COR-L47 (cell line): Measurements from ENCODE around the gene ACKR1.

ENCODE experiments used
- DNase-seq: peaks from one replicate; lab custom pipeline; 2025; lab: John Stamatoyannopoulos, UW

ACKR1 gene

DNA sequence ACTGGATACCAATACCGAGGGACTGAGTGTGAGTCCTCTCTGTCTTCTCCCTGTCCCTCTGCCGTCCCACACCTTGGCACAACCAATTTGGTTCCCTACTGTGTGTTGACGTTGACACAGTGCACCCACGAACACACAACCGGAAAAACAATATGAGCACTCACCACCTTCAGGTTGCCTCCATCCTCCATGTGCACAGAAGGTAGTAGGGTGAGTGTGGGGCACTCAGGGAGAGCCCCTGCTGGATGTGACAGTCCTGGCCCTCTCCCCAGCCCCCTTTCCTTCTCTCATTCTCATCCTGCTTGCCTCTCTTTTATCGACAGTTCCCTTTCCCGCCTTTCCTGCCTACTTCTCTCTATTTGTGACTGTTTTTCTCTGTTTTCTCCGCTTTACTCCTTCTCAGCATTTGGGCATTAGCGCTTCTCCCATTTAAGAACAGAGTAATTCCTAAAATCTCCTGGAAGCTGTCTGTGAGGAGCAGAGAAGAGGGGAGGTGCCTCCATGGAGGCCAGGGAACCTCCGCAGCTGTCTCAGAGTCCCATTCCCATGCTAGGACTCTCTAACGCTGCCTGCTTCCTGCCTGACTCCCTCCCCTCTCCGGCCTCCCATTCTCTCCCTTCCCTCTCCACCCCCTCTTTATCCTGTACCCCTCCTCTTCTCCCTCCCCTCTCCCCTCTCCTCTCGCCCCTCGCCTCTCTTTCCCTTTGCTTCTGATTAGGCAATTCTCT lies 16.9 kb upstream of the ACKR1 start:
- DNase-seq: no peak

DNA sequence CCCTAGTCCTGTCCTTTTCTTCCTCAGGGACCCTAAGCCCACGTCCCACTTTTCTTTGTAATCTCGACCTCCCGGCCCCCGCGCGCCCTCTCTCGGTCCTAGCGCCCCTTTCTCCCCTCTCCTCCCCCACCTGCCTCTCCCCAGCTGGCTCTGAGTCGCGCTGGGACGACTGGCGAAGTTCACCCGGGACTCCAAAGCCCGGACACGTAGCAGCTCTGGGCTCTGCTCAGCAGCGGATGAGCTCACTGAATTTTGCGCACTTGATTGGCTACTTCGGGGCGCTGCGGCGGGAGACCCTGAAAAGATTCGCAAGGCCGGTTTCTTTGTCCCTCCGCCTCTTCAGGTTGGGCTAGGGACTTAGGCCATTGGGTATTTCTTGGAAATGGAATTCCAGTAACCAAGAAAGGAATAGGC lies 16.3 kb upstream of the ACKR1 start:
- no peak for DNase-seq

DNA sequence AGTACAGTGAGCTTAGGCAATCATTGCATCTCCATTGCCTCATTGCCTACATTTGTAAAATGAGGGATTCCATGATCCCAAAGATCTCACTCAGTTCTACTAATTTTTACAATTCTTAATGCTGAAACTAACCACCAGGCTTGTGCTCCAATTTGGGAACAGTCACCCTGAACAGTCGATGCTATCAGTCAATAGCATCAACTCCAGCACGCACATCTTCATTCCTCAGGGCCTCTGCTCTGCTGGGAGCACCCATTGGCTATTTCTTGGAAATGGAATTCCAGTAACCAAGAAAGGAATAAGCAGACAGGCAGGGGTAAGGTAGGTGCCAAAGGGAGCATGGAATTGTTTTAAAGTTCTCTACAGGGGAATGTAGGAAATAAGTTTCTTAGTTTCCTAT lies 14.2 kb upstream of the ACKR1 start:
- DNase-seq: no peak

GRCh38 chr1:159196543-159196942 lies 8.1 kb upstream of the ACKR1 start:
- DNase-seq: no peak

DNA sequence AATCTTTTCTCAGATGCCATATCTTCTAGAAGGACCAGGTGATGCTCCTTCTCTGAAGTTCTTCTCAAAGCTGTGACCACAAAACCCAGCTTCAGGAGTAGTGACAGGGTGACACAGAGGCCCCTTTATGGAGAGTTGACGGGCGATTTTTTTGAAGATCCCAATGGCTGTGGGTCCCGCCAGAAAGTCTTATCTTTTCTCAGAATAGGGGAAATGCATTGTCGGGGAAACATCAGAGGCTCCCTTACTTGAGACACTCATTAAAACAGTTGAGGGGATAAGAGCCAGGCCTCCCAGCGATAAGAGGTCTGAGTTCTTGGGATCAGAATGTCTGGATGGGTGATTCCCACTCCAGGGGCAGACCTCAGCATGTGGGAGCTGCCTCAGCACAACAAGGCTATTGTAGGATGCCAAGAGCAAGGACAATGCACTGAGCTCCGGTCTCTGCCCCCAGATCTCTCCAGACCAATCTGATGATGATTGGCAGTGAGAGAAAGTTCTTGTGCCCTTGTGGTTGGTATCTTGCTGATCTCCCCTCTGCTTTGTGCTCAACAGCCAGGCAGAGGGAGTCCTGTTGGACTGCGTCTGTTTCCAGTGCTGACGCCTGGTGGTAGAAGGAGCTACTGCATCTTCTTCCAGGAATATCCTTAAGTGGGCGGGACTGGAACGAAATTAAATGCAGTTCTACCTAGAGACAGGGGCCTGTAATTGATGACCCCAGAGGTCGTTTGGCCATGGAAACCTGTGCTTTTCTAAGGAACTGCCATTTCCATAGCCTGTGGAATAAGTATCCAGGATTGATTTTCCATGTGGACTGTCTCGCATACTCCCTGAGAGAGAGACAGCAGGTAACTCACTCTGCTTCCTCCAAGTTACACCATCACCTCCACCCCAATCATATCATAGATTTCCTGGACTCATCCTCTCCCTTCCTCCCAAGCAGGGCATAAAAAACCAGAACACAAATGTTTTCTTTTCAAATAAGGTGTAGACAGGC lies 6.8 kb upstream of the ACKR1 start:
- DNase-seq: peak; percentile 19

DNA sequence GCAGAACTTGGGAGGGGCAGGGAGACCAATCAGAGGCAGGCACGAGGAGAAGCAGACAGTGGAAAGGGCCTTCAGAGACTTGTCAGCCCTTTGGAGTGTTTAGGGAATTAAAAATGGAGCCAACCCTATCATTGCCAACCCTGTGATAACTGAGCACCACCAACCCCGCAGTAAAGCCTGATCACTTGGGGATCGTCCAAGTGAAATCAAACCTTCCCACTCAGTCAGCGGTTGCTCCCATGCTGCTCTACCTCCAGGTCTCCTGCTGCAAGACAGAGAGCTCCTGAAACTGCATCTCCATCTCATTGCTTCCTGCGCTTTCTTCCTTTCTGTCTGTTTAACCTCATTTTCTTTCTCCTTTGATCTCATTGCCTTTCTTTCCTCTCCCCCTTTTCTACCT lies 4.8 kb upstream of the ACKR1 start:
- DNase-seq: no peak

DNA sequence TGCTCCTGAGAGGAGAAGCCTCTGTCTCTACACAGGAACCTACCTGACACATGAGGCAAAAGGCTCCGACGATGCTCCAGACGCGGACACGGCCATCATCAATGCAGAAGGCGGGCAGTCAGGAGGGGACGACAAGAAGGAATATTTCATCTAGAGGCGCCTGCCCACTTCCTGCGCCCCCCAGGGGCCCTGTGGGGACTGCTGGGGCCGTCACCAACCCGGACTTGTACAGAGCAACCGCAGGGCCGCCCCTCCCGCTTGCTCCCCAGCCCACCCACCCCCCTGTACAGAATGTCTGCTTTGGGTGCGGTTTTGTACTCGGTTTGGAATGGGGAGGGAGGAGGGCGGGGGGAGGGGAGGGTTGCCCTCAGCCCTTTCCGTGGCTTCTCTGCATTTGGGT lies 3.9 kb upstream of the ACKR1 start:
- no peak for DNase-seq

DNA sequence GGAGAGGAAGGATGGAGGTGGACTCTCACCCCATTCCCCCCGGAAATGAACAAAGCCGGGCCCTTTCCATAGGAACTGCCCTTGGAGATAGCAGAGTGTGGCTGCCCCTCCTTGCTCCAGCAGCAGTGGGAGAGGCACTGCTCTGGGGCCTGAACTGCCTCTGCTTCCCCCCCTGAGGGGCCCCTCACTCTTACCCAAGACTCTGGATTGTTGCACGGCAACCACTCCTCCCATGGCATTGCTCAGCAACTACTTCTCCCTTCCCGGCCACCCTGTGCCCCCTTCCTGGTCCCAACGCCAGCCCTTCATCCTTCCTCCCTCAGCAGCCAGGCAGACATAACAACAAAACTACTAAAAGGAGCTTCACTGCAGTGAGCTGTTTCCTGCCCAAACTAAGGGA lies 3.0 kb upstream of the ACKR1 start:
- no peak for DNase-seq

GRCh38 chr1:159203610-159204009 lies 1.1 kb upstream of the ACKR1 start:
- no peak for DNase-seq

- DNase-seq: no peak
These were observed 550 bp downstream of the ACKR1 start for GRCh38 chr1:159205225-159205624.

- no peak for DNase-seq
These were observed 1.4 kb downstream of the ACKR1 start for GRCh38 chr1:159206110-159206509.

DNA sequence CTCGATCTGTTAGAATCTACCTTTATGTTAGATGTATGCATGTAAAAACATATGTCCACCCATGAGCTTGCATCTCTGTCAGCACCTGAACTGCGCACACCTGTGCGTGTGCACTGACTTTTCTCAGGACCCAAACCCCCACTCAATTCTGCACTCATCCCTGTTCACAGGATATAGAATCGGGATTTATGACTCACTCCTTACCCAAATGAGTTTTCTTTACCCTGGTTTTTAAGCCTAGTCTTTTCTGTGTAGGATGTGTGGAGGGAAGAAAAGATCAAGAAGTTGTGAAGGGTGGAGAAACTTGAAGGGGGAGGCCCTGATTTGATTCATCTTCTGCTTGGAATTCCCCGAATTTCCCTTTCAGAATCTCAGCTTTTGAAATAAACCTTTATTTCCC lies 2.4 kb downstream of the ACKR1 start:
- no peak for DNase-seq

- no peak for DNase-seq
These were observed 3.1 kb downstream of the ACKR1 start for GRCh38 chr1:159207774-159208173.

GRCh38 chr1:159208175-159208825 lies 3.6 kb downstream of the ACKR1 start:
- DNase-seq: no peak

GRCh38 chr1:159209061-159209460 lies 4.4 kb downstream of the ACKR1 start:
- no peak for DNase-seq

DNA sequence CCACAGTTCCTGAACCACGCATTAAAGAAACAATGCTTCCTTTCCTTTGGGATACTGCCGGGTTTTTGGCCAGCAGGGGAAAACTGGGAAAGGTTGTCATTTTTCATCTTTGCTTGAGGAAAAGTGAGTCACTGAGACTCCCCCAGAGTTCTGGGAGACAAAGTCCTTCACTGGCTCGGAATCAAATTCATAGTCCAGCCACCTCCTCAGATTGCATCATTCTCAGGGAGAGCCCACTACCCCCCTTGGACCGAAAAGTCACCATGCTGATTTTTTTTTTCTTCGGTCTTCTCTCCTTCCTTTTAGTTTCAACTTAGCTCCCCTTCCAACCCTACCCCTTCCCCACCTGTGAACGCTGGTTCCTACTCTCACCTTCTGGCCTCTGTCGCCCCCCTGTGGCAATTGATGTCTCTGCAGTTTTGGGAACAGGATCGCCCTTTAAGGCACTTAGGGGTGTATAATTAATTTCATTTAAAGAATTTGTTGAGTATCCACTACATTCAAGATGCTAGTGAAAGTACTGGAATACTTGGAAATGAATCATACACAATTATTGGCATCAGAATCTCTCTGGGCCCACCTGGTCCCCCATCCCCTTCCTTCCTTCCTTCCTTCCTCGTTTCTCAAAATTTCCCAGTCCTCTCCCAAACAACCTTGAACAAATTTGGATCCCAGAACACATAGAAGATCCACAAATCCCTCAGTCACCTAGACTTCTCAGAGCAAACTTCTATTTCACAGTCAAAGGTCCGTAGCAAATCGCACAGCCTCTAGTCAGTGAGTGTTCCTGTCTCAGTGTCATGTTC lies 6.9 kb downstream of the ACKR1 start:
- DNase-seq: no peak

GRCh38 chr1:159212596-159212995 lies 7.9 kb downstream of the ACKR1 start:
- DNase-seq: no peak

GRCh38 chr1:159214149-159214760 lies 9.6 kb downstream of the ACKR1 start:
- no peak for DNase-seq

DNA sequence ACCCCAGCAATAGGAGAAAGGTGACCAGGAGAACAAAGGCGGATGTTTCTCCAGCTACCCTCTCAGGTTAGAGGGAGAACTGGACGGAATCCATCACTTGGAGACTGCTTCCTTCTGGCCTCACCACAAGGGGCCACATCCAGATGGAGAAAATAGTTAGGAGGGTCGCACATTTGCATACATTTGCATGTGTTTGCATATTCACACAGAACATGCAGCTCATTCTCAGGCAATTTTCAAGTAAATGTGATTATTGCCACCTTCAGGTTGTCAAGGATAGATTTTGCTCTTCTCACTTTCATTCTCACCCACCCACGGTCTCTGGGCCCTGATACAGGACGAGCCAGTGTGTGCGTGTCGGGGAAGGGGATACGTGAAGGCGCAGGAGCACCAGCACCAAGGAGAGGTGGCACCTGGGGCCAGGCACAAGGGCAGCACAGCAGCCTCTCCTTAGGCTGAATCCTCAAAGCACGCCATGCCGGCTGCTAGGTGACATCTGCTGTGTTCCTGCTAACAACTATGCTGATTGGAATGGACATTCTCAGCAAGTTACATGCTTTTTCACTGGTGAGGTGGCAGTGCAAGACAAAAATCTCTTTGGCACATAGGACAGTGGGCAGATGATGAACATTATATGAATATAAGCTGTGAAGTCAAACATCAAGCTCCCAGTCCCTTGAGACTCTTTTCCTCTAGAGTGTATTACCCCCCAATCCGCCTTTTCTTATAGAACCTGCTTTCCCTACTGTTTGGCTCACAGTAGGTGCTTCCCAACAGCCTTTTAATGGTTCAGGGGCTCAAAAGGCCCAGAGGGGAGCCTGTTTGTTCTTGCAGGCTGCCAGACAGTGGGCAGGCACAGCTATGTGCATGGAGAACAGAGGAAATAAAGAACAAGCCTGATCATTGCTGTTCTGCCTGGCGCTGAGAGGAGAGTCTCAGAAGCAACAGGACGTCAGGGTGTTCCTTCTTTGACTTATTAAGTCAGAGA lies 14.3 kb downstream of the ACKR1 start:
- DNase-seq: no peak
